NCI-H748 (cell line): ENCODE measurements around the gene IL17RE.
"Not testable (repeated sequence)": the region's sequence is repeated elsewhere in the genome, so short reads cannot be mapped to it uniquely, and the experiment has no call there.

Experiments
- DNase-seq: peaks from one replicate; lab custom pipeline; 2025; ENCODE audit not compliant: unreplicated experiment; lab: John Stamatoyannopoulos, UW

The IL17RE gene, protein sequence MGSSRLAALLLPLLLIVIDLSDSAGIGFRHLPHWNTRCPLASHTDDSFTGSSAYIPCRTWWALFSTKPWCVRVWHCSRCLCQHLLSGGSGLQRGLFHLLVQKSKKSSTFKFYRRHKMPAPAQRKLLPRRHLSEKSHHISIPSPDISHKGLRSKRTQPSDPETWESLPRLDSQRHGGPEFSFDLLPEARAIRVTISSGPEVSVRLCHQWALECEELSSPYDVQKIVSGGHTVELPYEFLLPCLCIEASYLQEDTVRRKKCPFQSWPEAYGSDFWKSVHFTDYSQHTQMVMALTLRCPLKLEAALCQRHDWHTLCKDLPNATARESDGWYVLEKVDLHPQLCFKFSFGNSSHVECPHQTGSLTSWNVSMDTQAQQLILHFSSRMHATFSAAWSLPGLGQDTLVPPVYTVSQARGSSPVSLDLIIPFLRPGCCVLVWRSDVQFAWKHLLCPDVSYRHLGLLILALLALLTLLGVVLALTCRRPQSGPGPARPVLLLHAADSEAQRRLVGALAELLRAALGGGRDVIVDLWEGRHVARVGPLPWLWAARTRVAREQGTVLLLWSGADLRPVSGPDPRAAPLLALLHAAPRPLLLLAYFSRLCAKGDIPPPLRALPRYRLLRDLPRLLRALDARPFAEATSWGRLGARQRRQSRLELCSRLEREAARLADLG

DNA sequence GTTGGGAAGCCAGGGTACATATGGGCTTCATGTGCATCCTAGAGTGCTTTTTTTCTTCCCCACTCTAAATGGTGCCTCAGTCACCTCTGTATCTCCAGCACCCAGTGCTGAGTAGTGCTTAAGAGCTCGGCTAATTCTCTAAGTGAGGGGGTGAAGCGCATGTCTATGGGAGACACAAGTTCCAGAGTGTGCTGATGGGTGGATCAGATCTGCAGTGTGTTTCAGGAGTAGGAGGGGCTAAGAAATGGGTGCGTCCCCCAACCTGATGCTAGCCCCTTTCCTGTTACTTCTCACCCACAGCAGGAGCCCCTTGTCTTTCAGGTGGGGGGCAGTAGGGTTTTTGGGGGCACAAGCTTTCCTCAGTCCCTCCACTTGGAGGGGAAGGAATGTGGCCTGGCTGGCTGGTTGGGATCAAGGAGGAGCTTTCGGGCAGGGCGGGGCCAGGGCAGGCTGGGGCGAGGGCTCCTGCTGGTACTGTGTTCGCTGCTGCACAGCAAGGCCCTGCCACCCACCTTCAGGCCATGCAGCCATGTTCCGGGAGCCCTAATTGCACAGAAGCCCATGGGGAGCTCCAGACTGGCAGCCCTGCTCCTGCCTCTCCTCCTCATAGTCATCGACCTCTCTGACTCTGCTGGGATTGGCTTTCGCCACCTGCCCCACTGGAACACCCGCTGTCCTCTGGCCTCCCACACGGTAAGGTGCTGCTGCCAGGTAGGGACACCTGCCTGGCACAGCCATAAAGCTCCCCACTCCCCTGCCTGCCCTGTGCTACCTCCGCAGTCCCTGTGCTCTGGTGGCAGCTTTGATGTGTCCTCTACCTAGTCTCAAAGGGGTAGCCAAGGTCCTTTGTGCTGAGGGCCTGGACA lies at the start of gene IL17RE:
Gene IL17RE, plus strand, starts transcription at position 477 of the 866 bp plus-strand sequence. Its CDS starts 85 bp downstream, at position 562.
- DNase-seq, result no peak

DNA sequence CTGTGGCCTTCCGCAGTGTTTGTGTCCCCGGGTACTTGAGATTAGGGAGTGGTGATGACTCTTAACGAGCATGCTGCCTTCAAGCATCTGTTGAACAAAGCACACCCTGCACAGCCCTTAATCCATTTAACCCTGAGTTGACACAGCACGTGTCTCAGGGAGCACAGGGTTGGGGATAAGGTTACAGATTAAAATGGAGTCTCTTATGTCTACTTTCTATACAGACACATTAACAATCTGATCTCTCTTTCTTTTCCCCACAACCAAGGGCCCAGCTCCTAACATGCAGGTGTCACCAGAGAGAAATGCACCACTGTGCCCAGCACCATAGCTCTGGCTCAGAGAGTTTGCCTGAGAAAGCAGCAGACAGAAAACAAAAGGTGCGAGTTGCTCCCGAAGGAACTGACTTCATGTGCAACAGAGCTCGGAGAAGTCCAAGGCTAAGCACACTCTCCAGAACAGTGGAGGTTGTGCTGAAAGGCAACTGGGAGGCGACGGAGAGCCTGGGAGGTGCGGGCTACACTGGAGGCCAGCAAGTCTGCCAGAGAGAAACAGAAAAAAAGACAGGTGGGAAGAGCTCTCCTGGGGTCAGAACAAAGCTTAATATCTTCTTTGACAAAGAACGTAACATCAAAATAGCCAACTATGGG lies 48.2 kb upstream of the IL17RE start:
- peak; percentile 29 for DNase-seq

- DNase-seq, result no peak
Measured at GRCh38 chr3:9855594-9855993, 47.1 kb upstream of the IL17RE start.

- no peak for DNase-seq
Measured at GRCh38 chr3:9859530-9860025, 43.1 kb upstream of the IL17RE start.

GRCh38 chr3:9861201-9861600 lies 41.4 kb upstream of the IL17RE start:
- no peak for DNase-seq

- no peak for DNase-seq
Measured at GRCh38 chr3:9861626-9862130, 41.0 kb upstream of the IL17RE start.

DNA sequence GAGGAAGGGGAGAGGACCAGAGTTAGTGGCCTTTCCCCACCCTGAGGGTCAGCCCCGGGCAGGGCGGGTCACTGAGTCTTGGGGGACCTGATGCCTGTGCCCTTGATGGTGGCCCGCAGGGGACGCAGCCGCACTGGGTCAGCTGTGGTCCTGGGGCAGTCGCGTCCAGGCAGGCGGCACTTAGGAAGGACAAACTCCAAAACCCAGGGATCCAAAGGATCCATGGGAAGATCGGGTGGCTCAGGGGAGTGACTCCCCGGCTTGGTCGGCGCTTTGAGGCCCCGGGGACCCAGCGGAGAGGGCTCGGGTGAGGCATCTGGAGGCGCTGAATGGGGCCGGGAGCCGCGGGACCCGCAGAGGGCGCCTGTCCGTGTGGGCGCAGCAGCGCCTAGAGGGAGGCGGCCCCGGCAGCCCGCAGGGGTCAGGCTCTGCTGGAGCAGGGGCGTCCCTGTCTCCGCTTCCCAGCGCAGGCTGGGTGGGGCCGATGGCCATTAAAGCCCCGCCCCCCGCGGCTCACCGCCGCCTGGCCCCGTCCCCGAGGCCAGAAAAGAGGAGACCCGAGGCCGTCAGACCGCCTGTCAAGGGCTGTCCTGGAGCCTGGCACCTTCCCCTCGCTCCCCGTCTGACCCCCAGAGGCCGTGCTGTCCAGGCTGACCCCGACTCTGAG lies 40.1 kb upstream of the IL17RE start:
- no peak for DNase-seq

- DNase-seq, result no peak
Measured at GRCh38 chr3:9863058-9863772, 39.4 kb upstream of the IL17RE start.

DNA sequence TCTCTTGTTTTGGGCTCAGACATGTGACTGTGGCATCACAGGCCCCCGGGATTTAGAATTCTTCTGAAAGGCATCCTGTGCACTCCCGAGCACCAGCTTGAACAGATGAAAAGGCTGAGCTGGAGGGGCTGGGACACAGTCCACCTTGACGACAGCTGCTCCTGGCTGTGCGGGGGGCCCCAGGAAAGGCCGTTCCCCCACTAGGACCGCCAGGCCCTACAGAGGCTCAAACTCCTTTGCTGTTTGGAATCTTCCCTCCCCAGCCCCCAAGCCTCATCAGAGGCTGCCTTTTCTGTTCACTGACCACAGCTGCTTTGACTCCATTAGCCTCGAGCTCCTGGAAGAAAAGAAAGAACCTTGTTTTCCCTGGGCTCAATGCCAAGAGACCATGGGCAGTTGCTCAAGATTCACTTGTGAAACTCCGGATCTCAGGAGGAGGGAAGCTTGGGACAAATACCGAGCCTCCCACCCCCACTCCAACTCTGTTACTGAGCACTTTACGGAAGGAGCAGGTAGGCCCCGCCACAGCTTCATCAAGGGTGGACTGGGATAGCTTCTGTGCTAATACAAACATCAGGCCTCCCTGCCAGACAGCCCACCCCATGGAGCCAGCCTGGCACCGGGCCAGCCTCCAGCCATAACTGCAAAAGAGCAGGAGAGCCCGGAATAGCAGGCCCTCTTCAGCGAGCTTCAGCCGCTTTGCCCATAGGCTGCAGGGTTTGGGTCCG lies 38.3 kb upstream of the IL17RE start:
- DNase-seq, result peak; percentile 63

GRCh38 chr3:9865125-9865637 lies 37.5 kb upstream of the IL17RE start:
- DNase-seq, result not testable (repeated sequence)

GRCh38 chr3:9866639-9867038 lies 36.0 kb upstream of the IL17RE start:
- DNase-seq, result no peak

- DNase-seq, result no peak
Measured at GRCh38 chr3:9867106-9867505, 35.5 kb upstream of the IL17RE start.

DNA sequence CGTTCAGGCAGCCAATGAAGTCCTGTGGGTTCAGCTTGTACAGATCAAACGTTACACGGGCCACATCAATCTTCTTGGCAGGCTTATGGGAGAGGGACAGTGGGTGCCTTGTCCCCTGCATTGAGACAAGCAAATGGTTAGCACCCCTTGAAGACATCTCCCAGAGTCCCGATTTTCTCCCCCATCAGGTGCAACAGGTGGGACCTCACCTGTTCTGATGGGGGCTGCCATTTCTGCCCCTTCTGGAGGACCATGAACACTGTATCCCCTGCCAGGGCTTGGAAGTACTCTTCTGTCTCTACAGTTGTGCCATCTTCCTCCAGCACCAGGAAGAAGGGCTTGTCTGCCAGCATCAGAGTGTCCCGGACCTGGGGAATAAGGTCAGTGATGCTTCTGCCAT lies 32.7 kb upstream of the IL17RE start:
- DNase-seq, result no peak

- DNase-seq, result no peak
Measured at GRCh38 chr3:9870978-9871377, 31.7 kb upstream of the IL17RE start.

- DNase-seq, result not testable (repeated sequence)
Measured at GRCh38 chr3:9872067-9872466, 30.6 kb upstream of the IL17RE start.

DNA sequence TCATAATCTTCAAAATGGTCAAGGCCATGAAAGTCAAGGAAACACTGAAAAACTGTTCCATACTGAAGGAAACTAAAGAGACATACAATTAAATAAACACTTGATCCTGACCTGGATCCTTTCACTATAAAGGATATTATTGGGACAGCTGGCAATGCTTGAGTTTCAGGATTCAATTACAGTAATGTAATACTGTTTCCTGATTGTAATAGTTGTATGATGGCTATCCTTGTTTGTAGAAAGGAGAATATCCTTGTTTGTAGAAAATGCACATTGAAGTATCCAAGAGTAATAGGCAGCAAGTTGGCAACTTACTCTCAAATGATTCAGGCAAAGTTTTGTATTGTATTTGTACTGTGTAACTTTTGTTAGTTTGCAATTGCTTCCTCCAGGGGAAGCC lies 27.2 kb upstream of the IL17RE start:
- DNase-seq, result peak; percentile 65

GRCh38 chr3:9876255-9876654 lies 26.4 kb upstream of the IL17RE start:
- not testable (repeated sequence) for DNase-seq

DNA sequence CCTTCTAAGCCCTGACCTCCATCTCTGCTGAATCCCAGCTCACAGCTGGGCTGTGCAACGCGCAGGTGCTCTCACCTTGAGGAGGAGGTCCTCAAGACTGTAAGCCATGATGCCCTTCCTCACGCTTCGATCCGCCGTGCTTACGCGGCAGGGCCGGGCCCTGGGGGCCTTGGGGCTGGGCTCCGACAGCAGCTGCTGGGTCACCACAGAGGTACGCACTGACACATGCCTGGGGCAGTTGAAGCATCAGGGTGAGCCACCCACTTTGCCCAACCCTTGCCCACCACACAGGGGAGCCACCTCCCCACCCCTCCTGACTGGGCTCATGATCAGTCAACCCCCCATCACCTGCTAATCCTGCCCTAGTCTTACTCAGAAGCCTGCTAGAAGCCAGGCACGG lies 25.7 kb upstream of the IL17RE start:
- no peak for DNase-seq

DNA sequence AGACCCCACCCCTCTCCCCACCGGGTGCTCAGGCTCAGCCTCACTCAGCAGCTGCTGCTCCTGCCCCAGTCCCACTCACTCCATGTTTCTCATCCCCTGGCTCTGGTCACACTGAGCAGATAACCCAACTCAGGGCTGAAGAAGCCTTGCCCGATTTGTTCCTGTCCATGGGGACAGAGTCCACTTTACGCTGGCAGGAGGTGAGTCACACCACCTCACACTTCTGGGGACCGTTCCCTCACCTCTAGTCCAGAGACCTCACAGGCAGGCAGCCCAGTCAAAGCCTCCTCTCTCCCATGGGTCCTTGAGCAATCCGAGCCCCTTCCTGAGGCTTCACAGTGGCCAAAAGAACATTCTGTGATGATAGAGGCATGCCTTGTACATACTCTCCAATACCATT lies 23.9 kb upstream of the IL17RE start:
- DNase-seq, result no peak
